Stimulated activated CD8-positive, alpha-beta memory T cell treated with anti-CD3 and anti-CD28 coated beads, Interleukin-12 subunit alpha, Interleukin-12 subunit beta, amount 100 ng/mL, for 24 hours (primary cell): ENCODE measurements around the gene CDC42EP4.

Experiments
- DNase-seq: peaks from one replicate; pipeline ENCODE4 v3.0.0-alpha.2; 2020; ENCODE audit errors: extremely low read depth

The CDC42EP4 gene

GRCh38 chr17:73250851-73251640 is 60.8 kb downstream of the CDC42EP4 start:
- DNase-seq = no peak

- DNase-seq = no peak
Observed at GRCh38 chr17:73249700-73250099, 62.1 kb downstream of the CDC42EP4 start.

- no peak for DNase-seq
Observed at GRCh38 chr17:73248532-73248931, 63.3 kb downstream of the CDC42EP4 start.

GRCh38 chr17:73247726-73248125 is 64.1 kb downstream of the CDC42EP4 start:
- DNase-seq = no peak

- no peak for DNase-seq
Observed at GRCh38 chr17:73240561-73240960, 71.2 kb downstream of the CDC42EP4 start.

- no peak for DNase-seq
Observed at GRCh38 chr17:73237714-73238113, 74.1 kb downstream of the CDC42EP4 start.

GRCh38 chr17:73234736-73235135 is 77.1 kb downstream of the CDC42EP4 start:
- DNase-seq = no peak
